Activated T-helper 1 cell treated with anti-CD3 and anti-CD28 coated beads, Interleukin-12 subunit alpha, Interleukin-12 subunit beta, Interleukin-2, Interleukin-4 antibody, amounts not matched to agents 30 ng/mL and 10 ng/mL and 1 ng/mL, durations not matched to agents 14 hours and 24 hours and 36 hours (primary cell): ENCODE results near the gene CDK5RAP2. TPM values are rescaled to one million over a fixed set of nuclear protein-coding genes. Genes with fewer than 3 reads are reported as not detected.

Experiments used
- DNase-seq: peaks from one replicate; pipeline ENCODE4 v3.0.0; 2021; ENCODE audit warnings: low spot score
- H3K27ac Mint-ChIP-seq: one replicate; pipeline ENCODE4 v1.8.0; 2021; ENCODE audit warnings: mild to moderate bottlenecking, mixed read lengths
- H3K27me3 Mint-ChIP-seq: one replicate; pipeline ENCODE4 v1.8.0; 2022; ENCODE audit warnings: mild to moderate bottlenecking, moderate library complexity, mixed read lengths; ENCODE audit not compliant: insufficient read depth
- H3K36me3 Mint-ChIP-seq: one replicate; pipeline ENCODE4 v1.8.0; 2021; ENCODE audit warnings: low read depth, mixed read lengths
- H3K4me1 Mint-ChIP-seq: one replicate; pipeline ENCODE4 v1.8.0; 2021; ENCODE audit warnings: low read depth, mixed read lengths
- H3K4me3 Mint-ChIP-seq: one replicate; pipeline ENCODE4 v1.8.0; 2021; ENCODE audit warnings: mild to moderate bottlenecking, moderate library complexity, mixed read lengths
- H3K9me3 Mint-ChIP-seq: one replicate; pipeline ENCODE4 v1.8.0; 2021; ENCODE audit warnings: mixed read lengths
- intact Hi-C: fragments of 100-400 bp; cut with micrococcal nuclease; formaldehyde crosslinking; loops from one replicate; pipeline ENCODE4 v1.15.1; 2024
- total RNA-seq: library from RNA; stranded (reverse); gene quantifications from 2 replicates; pipeline ENCODE4 v1.2.3, GENCODE V29; 2022

The CDK5RAP2 gene
- total RNA-seq, 1 donor from 2014 or later: 60.3 TPM

DNA sequence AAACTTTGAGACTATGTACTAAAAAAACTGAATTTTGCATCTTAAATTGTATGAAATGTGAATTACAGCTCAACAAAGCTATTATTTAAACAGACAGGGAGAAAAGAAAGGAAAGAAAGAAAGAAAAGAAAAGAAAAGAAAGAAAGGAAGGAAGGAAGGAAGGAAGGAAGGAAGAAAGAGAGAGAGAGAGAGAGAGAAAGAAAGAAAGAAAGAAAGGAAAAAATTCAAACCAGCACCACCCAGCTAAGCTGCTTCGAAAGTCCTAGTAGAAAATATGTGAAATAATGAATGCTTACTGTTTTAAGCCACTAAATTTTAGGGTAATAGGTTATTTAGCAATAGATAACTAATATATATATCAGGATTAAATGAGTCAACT lies 31.7 kb upstream of the CDK5RAP2 start:
- Mint-ChIP-seq H3K4me1 (no peaks in the 10 kb centered on the region), H3K36me3 (peaks cover 7% of the 10 kb centered on the region), H3K27me3 (peaks cover 1% of the 10 kb centered on the region), H3K27ac (no peak overlapping the region), H3K4me3 (no peak overlapping the region), H3K9me3 (no peaks in the 10 kb centered on the region)
- intact Hi-C loops: no loop called here
- no peak for DNase-seq

- intact Hi-C loops: no loop called here
Measured at GRCh38 chr9:120610975-120611689, 31.2 kb upstream of the CDK5RAP2 start.

DNA sequence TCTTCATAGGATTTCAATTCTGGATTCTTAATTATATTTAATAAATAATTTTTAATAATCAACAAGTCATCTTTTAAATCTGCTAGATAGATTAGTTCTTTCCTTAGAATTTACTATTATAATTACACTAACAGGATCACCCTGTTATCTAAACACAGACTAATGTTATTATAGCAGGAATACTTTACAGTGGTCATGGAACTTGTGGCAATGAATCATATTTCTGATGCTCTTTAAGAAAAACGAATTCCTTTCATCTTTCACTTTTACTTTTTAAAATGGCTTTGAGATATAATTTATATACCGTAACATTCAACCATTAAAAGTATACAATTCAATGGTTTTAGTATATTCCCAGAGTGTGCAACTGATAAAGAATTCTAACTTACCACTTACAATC lies 29.7 kb upstream of the CDK5RAP2 start:
- intact Hi-C loops: no loop called here
- no peak overlapping the region for H3K4me3 Mint-ChIP-seq
- no peaks in the 10 kb centered on the region for H3K4me1 Mint-ChIP-seq

More at GRCh38 chr9:120610975-120611689, 31.2 kb upstream of the CDK5RAP2 start:
- H3K27me3 Mint-ChIP-seq: peaks cover 1% of the 10 kb centered on the region
- H3K9me3 Mint-ChIP-seq: no peaks in the 10 kb centered on the region
- no peak overlapping the region for H3K27ac Mint-ChIP-seq
- DNase-seq: no peak
- no peak overlapping the region for H3K4me3 Mint-ChIP-seq
- H3K36me3 Mint-ChIP-seq: peaks cover 7% of the 10 kb centered on the region
- H3K4me1 Mint-ChIP-seq: no peaks in the 10 kb centered on the region

GRCh38 chr9:120608421-120608820 lies 28.5 kb upstream of the CDK5RAP2 start:
- no peaks in the 10 kb centered on the region for H3K4me1 Mint-ChIP-seq
- H3K36me3 Mint-ChIP-seq: peaks cover 15% of the 10 kb centered on the region
- H3K4me3 Mint-ChIP-seq: no peak overlapping the region
- H3K27ac Mint-ChIP-seq: no peak overlapping the region
- no peak for DNase-seq
- intact Hi-C loops: no loop called here
- peaks cover 1% of the 10 kb centered on the region for H3K27me3 Mint-ChIP-seq
- no peaks in the 10 kb centered on the region for H3K9me3 Mint-ChIP-seq

More for the DNA sequence above, 29.7 kb upstream of the CDK5RAP2 start:
- Mint-ChIP-seq H3K27ac (no peak overlapping the region), H3K36me3 (peaks cover 14% of the 10 kb centered on the region), H3K9me3 (no peaks in the 10 kb centered on the region), H3K27me3 (peaks cover 1% of the 10 kb centered on the region)
- no peak for DNase-seq

DNA sequence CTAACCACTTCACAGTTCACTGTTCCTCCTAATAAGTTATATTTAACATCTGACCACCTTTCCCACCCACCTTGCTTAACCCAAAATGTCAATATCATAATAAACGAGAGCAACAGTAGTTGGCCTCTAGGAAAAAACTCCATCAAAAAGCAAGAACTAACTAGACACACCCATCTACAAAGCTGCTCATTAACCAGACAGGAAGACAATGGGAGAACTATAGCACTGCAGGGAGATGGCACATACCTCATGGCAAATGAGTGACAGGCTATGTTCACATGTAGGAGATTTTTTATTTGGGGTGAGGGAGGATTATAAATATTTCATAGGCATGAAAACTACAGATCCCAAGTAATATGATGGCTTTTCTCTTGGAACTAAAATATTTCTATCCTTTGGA lies 23.6 kb upstream of the CDK5RAP2 start:
- intact Hi-C loops: no loop called here
- H3K27me3 Mint-ChIP-seq: peaks cover 1% of the 10 kb centered on the region
- H3K9me3 Mint-ChIP-seq: no peaks in the 10 kb centered on the region
- DNase-seq: no peak
- H3K4me1 Mint-ChIP-seq: no peaks in the 10 kb centered on the region
- H3K27ac Mint-ChIP-seq: no peak overlapping the region
- H3K36me3 Mint-ChIP-seq: peaks cover 11% of the 10 kb centered on the region
- H3K4me3 Mint-ChIP-seq: no peak overlapping the region

DNA sequence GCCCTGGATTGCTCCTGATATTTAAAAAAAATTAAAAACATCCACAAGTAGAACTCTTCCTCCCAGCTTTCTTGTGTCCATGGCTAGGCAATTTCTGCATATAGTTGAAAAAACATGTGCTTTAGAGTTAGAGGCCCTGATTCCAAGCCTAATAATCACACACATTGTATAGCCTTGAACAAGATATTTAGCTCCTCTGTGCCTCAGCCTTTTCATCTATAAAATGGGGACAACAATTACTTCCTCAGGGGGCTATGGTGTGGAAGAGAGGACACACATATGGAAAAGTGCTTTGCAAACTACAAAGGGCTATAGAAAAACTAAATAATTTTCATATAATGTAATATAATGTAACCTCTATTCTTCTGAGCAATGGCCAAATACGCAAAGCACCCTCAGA lies 23.0 kb upstream of the CDK5RAP2 start:
- H3K36me3 Mint-ChIP-seq: peaks cover 8% of the 10 kb centered on the region
- H3K27ac Mint-ChIP-seq: no peak overlapping the region
- no peak overlapping the region for H3K4me3 Mint-ChIP-seq

DNA sequence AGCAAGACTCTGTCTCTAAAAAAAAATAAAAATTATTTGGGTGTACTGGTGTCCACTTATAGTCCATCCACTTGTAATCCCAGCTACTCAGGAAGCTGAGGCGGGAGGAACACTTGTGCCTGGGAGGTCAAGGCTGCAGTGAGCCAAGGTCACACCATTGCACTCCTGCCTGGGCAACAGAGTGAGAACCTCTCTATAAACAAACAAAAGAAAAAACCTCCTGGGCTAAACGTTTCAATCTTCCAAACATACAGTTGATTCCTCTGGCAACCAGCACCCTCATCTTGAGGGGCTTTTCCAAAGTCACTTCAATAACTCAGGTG lies 13.9 kb upstream of the CDK5RAP2 start:
- Mint-ChIP-seq H3K4me3 (no peak overlapping the region), H3K27me3 (peaks cover 9% of the 10 kb centered on the region), H3K4me1 (no peaks in the 10 kb centered on the region), H3K27ac (no peak overlapping the region), H3K36me3 (no peaks in the 10 kb centered on the region), H3K9me3 (no peaks in the 10 kb centered on the region)
- intact Hi-C loops: no loop called here
- DNase-seq: no peak

More for the DNA sequence above, 23.0 kb upstream of the CDK5RAP2 start:
- intact Hi-C loops: no loop called here
- no peaks in the 10 kb centered on the region for H3K27me3 Mint-ChIP-seq
- no peaks in the 10 kb centered on the region for H3K9me3 Mint-ChIP-seq
- DNase-seq: no peak
- H3K4me1 Mint-ChIP-seq: no peaks in the 10 kb centered on the region

- H3K4me1 Mint-ChIP-seq: no peaks in the 10 kb centered on the region
Measured at GRCh38 chr9:120593250-120593954, 13.4 kb upstream of the CDK5RAP2 start.

DNA sequence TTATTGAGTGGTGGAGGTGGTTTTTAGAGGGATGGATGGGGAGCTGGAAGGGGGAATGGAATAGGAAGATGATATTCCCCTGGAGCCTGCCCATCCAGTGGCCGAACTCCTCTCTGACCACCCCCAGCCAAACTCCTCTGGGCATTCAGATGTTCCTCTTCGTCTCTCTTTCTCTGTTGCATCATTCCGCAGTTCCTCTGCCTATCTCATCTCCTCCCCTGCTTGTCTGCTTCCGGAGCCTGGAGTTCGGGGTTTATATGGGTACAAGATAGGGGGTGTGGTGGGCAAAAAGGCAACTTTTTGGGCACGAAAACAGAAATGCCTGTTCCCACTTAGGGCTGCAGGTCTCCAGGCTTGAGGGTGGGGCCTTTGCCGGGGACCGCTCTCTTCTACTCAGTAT lies 12.2 kb upstream of the CDK5RAP2 start:
- intact Hi-C loops: no loop called here
- DNase-seq: no peak
- Mint-ChIP-seq H3K27me3 (peaks cover 9% of the 10 kb centered on the region), H3K27ac (no peak overlapping the region), H3K4me3 (no peak overlapping the region), H3K36me3 (no peaks in the 10 kb centered on the region), H3K9me3 (no peaks in the 10 kb centered on the region), H3K4me1 (no peaks in the 10 kb centered on the region)

More at GRCh38 chr9:120593250-120593954, 13.4 kb upstream of the CDK5RAP2 start:
- Mint-ChIP-seq H3K36me3 (no peaks in the 10 kb centered on the region), H3K9me3 (no peaks in the 10 kb centered on the region), H3K4me3 (no peak overlapping the region), H3K27ac (no peak overlapping the region), H3K27me3 (peaks cover 9% of the 10 kb centered on the region)
- intact Hi-C loops: no loop called here
- no peak for DNase-seq

DNA sequence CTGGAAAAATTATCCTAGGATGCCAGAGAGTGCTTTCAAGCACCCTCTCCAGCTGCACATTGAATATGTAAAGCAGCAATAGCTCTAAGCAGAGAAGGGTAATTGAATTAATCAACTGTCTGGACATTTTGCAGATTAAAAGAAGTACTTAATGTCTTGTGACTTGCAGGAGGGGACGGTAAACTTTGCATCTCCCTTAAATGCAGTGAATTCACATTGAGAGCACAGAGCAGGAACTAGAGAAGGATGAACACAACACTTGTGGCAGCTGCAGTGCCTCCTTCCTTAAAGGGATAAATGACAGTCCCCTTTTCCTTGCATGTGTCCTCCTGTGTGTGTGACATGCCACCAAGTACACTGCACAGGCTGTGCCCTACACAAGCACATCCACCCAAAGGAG lies 7.4 kb upstream of the CDK5RAP2 start:
- intact Hi-C loops: no loop called here
- H3K9me3 Mint-ChIP-seq: no peaks in the 10 kb centered on the region

GRCh38 chr9:120583958-120584369 lies 4.0 kb upstream of the CDK5RAP2 start:
- Mint-ChIP-seq H3K27ac (no peak overlapping the region), H3K27me3 (peaks cover 3% of the 10 kb centered on the region), H3K9me3 (peaks cover 5% of the 10 kb centered on the region), H3K4me1 (peaks cover 22% of the 10 kb centered on the region), H3K4me3 (no peak overlapping the region), H3K36me3 (peaks cover 12% of the 10 kb centered on the region)
- intact Hi-C loops: no loop called here
- no peak for DNase-seq

More for the DNA sequence above, 7.4 kb upstream of the CDK5RAP2 start:
- no peaks in the 10 kb centered on the region for H3K36me3 Mint-ChIP-seq
- H3K27me3 Mint-ChIP-seq: peaks cover 5% of the 10 kb centered on the region
- H3K27ac Mint-ChIP-seq: no peak overlapping the region
- H3K4me1 Mint-ChIP-seq: peaks cover 10% of the 10 kb centered on the region
- no peak for DNase-seq
- H3K4me3 Mint-ChIP-seq: no peak overlapping the region

- Mint-ChIP-seq H3K4me3 (peak overlapping the region; percentile 97), H3K4me1 (peaks cover 50% of the 10 kb centered on the region), H3K9me3 (peaks cover 5% of the 10 kb centered on the region)
Measured at GRCh38 chr9:120579139-120580050, 572 bp downstream of the CDK5RAP2 start.

DNA sequence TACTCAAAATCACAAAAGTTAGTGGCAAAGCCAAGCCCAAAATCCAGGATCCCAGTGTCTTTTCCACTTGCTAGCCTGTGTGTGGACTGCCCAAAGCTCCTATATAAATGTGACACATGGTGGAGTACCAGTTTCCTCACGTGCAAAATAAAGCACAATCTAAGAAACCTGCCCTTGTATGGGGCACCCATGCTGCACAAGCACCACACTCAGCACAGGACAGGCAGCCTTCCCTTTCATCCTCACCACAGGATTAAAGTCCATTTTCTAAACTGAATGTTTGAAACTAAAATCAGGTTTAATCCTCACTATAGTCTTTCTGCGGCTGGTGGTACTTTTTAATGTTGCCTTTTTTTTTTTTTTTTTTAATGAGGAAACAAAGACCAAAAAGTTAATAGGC lies 5.5 kb downstream of the CDK5RAP2 start:
- intact Hi-C loops: no loop called here
- Mint-ChIP-seq H3K36me3 (peaks cover 29% of the 10 kb centered on the region), H3K27me3 (no peaks in the 10 kb centered on the region), H3K27ac (no peak overlapping the region), H3K4me3 (no peak overlapping the region), H3K4me1 (peaks cover 43% of the 10 kb centered on the region), H3K9me3 (no peaks in the 10 kb centered on the region)
- DNase-seq: no peak

More at GRCh38 chr9:120579139-120580050, 572 bp downstream of the CDK5RAP2 start:
- H3K27ac Mint-ChIP-seq: peak overlapping the region; percentile 95
- no peak for DNase-seq
- peaks cover 26% of the 10 kb centered on the region for H3K36me3 Mint-ChIP-seq
- intact Hi-C loops: loop anchor here (1.0 to 2.0 kb wide), 4 partner anchors 135 to 1513 kb away; partner anchors contain the start of genes FBXW2, MEGF9 and TTLL11
- no peaks in the 10 kb centered on the region for H3K27me3 Mint-ChIP-seq
